Fibroblast of gingiva (primary cell): ENCODE measurements around the gene ONECUT3.
"Not testable (repeated sequence)": the region's sequence is repeated elsewhere in the genome, so short reads cannot be mapped to it uniquely, and the experiment has no call there.

ENCODE experiments used
- DNase-seq: peaks from one replicate; pipeline ENCODE4 v3.0.0-alpha.2; 2011; ENCODE audit warnings: low read depth

The ONECUT3 gene

GRCh38 chr19:1755467-1756171 lies 2.3 kb downstream of the ONECUT3 start:
- no peak for DNase-seq

GRCh38 chr19:1756264-1756663 lies 3.0 kb downstream of the ONECUT3 start:
- DNase-seq, result no peak

GRCh38 chr19:1756705-1757465 lies 3.6 kb downstream of the ONECUT3 start:
- DNase-seq, result no peak

GRCh38 chr19:1757468-1758230 lies 4.3 kb downstream of the ONECUT3 start:
- DNase-seq, result no peak

GRCh38 chr19:1758231-1758577 lies 4.9 kb downstream of the ONECUT3 start:
- DNase-seq, result no peak

- DNase-seq, result no peak
These were observed 5.9 kb downstream of the ONECUT3 start for GRCh38 chr19:1758959-1759903.

GRCh38 chr19:1760020-1760419 lies 6.7 kb downstream of the ONECUT3 start:
- no peak for DNase-seq

GRCh38 chr19:1760786-1761527 lies 7.7 kb downstream of the ONECUT3 start:
- not testable (repeated sequence) for DNase-seq

- no peak for DNase-seq
These were observed 8.4 kb downstream of the ONECUT3 start for GRCh38 chr19:1761528-1762242.

- no peak for DNase-seq
These were observed 9.2 kb downstream of the ONECUT3 start for GRCh38 chr19:1762243-1763117.

- DNase-seq, result no peak
These were observed 10.6 kb downstream of the ONECUT3 start for GRCh38 chr19:1763648-1764639.

- DNase-seq, result no peak
These were observed 11.4 kb downstream of the ONECUT3 start for GRCh38 chr19:1764729-1765128.

GRCh38 chr19:1765232-1765903 lies 12.1 kb downstream of the ONECUT3 start:
- no peak for DNase-seq

- DNase-seq, result no peak
These were observed 12.8 kb downstream of the ONECUT3 start for GRCh38 chr19:1765904-1766799.

GRCh38 chr19:1766800-1767352 lies 13.6 kb downstream of the ONECUT3 start:
- DNase-seq, result no peak

GRCh38 chr19:1767464-1767933 lies 14.2 kb downstream of the ONECUT3 start:
- no peak for DNase-seq
